Activated naive CD8-positive, alpha-beta T cell treated with anti-CD3 and anti-CD28 coated beads, Interleukin-2, amount 50 U/mL, for 24 hours (primary cell): Measurements from ENCODE around the gene TCHP.
"Not testable (repeated sequence)": the region's sequence is repeated elsewhere in the genome, so short reads cannot be mapped to it uniquely, and the experiment has no call there.

Source experiments
- ATAC-seq: fragments of 150-1000 bp; cut with Tn5 transposase; one replicate; pipeline ENCODE4 v1.10.0; 2021
- DNase-seq: peaks from one replicate; pipeline ENCODE4 v3.0.0; 2021
- H3K27ac Mint-ChIP-seq: one replicate; pipeline ENCODE4 v1.8.0; 2021; ENCODE audit warnings: mild to moderate bottlenecking, mixed read lengths
- H3K27me3 Mint-ChIP-seq: one replicate; pipeline ENCODE4 v1.8.0; 2021; ENCODE audit warnings: mixed read lengths
- H3K36me3 Mint-ChIP-seq: one replicate; pipeline ENCODE4 v1.8.0; 2021; ENCODE audit warnings: low read depth, mixed read lengths
- H3K4me1 Mint-ChIP-seq: one replicate; pipeline ENCODE4 v1.8.0; 2021; ENCODE audit warnings: mixed read lengths
- H3K4me3 Mint-ChIP-seq: one replicate; pipeline ENCODE4 v1.8.0; 2021; ENCODE audit warnings: mild to moderate bottlenecking, moderate library complexity, mixed read lengths
- H3K9me3 Mint-ChIP-seq: one replicate; pipeline ENCODE4 v1.8.0; 2021; ENCODE audit warnings: mixed read lengths

Gene TCHP, protein sequence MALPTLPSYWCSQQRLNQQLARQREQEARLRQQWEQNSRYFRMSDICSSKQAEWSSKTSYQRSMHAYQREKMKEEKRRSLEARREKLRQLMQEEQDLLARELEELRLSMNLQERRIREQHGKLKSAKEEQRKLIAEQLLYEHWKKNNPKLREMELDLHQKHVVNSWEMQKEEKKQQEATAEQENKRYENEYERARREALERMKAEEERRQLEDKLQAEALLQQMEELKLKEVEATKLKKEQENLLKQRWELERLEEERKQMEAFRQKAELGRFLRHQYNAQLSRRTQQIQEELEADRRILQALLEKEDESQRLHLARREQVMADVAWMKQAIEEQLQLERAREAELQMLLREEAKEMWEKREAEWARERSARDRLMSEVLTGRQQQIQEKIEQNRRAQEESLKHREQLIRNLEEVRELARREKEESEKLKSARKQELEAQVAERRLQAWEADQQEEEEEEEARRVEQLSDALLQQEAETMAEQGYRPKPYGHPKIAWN

DNA sequence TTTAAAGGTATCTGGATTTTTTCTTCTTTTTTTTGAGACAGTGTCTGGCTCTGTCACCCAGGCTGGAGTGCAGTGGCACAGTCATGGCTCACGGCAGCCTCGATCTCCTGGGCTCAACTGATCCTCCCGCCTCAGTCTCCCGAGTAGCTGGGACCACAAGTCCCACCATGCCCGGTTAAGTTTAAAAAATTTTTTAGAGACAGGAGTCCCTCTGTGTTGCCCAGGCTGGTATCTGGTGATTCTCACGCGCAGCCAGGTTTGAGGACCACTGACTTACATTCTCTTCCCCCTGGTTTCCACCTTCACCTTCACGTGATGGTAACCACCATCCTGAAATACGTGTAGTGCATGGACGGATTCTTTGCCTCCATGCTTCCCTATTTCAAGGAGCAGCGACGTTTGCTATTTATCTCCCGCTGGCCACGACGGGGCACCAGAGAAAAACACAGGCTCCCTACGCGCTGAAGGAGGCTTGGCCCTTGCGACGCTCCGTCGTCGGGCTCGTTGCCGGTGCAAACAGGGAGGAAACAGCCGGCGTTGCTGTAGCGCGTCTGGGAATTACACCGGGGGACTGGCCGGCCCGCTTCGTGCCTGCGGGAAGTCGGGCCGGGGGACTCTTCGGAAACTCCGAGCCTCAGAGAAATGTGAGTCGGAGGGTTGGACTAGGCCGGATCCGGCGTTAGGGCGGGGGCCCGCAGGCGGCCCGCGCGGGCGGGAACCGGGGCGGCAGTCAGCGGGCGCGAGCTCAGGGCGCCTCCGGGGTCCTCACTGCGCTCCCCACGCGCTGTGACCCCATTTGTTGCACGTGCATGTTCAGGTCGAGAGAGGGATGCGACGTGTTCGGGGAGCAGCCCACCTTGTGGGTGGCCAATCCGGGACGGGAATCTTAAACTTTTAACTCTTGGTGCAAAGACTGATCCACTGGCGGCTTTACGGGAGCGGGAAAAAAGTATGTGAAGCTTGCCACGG is at the start of gene TCHP:
TSS of gene TCHP (plus strand) at position 492 of the 969 bp plus-strand sequence. CDS start 2,753 bp downstream, outside the sequence.
- H3K9me3 Mint-ChIP-seq = no peaks in the 10 kb centered on the region
- no peaks in the 10 kb centered on the region for H3K27me3 Mint-ChIP-seq
- peaks cover 24% of the 10 kb centered on the region for H3K36me3 Mint-ChIP-seq
- ATAC-seq = peak; percentile 87
- H3K4me1 Mint-ChIP-seq = peaks cover 23% of the 10 kb centered on the region
- peak within 1 kb of the TSS; percentile 99 for H3K27ac Mint-ChIP-seq
- peak; percentile 71 for DNase-seq
- peak within 1 kb of the TSS; percentile 98 for H3K4me3 Mint-ChIP-seq

DNA sequence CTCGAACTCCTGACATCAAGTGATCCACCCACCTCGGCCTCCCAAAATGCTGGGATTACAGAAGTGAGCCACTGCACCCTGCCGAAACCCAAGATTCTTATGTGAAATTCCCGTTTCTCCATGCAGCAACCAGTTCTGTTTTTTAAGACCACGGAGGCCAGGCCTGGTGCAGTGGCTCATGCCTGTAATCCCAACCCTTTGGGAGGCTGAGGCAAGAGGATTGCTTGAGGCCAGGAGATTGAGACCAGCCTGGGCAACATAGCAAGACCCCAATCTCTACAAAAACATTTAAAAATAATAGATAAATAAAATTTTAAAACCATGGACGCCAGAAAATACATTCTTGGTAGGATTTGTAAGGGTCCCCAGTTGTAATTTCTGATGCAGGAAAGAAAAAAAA is 49.6 kb upstream of the TCHP start:
- H3K27me3 Mint-ChIP-seq, ATAC-seq, H3K27ac Mint-ChIP-seq, H3K4me3 Mint-ChIP-seq, H3K4me1 Mint-ChIP-seq, DNase-seq, H3K36me3 Mint-ChIP-seq, H3K9me3 Mint-ChIP-seq: not testable (repeated sequence)

DNA sequence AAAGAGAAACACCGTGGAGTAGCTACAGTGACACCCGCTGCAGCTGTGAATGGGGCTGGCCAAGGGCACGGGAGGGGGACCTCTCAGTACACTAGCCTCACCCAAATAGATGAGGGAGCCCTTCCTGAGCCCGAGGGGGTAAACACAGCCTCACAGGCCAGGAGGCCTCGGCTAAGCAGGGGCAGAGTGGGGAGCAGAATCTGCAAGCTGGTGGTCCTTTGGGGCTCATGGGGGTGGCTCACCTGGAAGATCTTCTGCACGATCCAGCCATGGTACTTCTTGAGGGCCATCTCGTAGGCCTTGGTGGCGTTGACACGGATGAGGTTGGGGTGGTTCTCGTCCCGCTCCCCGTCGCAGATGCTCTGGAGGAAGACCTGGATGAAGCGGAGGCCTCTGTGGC is 44.7 kb upstream of the TCHP start:
- H3K36me3 Mint-ChIP-seq = peaks cover 6% of the 10 kb centered on the region
- no peak overlapping the region for H3K4me3 Mint-ChIP-seq
- no peak overlapping the region for H3K27ac Mint-ChIP-seq
- no peak for ATAC-seq
- no peaks in the 10 kb centered on the region for H3K4me1 Mint-ChIP-seq
- H3K9me3 Mint-ChIP-seq = no peaks in the 10 kb centered on the region
- DNase-seq = no peak
- H3K27me3 Mint-ChIP-seq = no peaks in the 10 kb centered on the region

DNA sequence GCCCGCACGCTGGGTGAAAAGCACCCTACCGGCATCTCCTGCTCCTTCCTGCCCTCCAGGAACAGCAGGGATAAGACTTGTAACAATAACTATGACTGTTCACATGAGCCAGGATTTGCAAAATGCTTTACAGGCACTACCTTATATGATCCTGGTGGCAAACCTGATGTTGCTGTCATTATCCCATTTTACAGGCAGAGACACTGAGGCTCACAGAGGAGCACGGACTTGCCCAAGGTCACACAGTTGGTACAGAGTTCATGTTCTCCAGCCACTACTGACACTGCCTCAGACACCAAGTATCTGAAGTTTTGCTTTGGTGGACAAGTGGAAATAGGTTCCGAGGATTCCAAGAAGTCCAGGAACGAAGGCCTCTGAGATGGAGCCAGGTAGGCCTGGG is 42.4 kb upstream of the TCHP start:
- no peaks in the 10 kb centered on the region for H3K9me3 Mint-ChIP-seq
- ATAC-seq = no peak
- no peaks in the 10 kb centered on the region for H3K36me3 Mint-ChIP-seq
- H3K27ac Mint-ChIP-seq = no peak overlapping the region
- no peak overlapping the region for H3K4me3 Mint-ChIP-seq
- DNase-seq = no peak
- no peaks in the 10 kb centered on the region for H3K4me1 Mint-ChIP-seq
- no peaks in the 10 kb centered on the region for H3K27me3 Mint-ChIP-seq

DNA sequence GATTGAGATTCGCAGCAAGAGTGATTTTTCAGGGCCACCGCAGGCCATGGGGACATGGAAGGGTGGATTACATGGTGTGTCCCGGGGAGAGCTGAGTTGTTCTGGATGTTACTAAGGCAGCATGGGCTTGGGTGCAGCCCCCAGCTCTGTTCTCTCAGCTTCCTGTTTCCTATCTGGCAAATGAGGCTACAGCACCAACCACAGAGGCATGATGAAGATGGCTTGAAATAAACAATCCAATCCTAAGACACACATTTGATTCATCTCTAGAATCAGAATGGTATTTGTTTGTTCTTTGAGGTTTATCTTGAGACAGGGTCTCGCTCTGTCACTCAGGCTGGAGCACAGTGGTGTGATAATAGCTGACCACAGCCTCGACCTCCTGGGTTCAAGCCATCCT is 41.3 kb upstream of the TCHP start:
- H3K36me3 Mint-ChIP-seq = no peaks in the 10 kb centered on the region
- no peak for ATAC-seq
- no peak overlapping the region for H3K4me3 Mint-ChIP-seq
- H3K9me3 Mint-ChIP-seq = no peaks in the 10 kb centered on the region
- no peak overlapping the region for H3K27ac Mint-ChIP-seq
- DNase-seq = no peak
- H3K27me3 Mint-ChIP-seq = no peaks in the 10 kb centered on the region
- no peaks in the 10 kb centered on the region for H3K4me1 Mint-ChIP-seq

DNA sequence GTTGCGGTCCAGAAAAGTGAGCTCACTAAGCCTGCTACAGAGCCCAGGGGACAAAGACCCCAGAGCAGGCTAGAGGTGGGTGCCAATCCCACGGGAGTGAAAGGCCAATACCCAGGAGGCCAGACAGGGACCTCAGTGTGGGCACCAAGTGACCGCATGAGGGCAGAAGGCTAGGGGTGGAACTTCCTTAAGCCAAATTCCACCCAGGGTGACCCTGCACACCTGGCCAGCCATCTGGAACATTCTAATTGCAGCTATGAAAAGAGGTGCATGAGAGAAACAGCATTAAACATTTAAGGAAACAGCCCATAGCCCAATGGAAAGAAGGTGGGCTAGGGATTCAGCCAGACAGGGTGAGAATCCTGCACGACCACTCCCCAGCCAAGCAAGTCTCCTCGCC is 39.1 kb upstream of the TCHP start:
- H3K27ac Mint-ChIP-seq = no peak overlapping the region
- H3K27me3 Mint-ChIP-seq = no peaks in the 10 kb centered on the region
- ATAC-seq (no peak), DNase-seq (no peak)
- H3K4me3 Mint-ChIP-seq = no peak overlapping the region
- no peaks in the 10 kb centered on the region for H3K36me3 Mint-ChIP-seq
- H3K9me3 Mint-ChIP-seq = no peaks in the 10 kb centered on the region
- peaks cover 10% of the 10 kb centered on the region for H3K4me1 Mint-ChIP-seq

DNA sequence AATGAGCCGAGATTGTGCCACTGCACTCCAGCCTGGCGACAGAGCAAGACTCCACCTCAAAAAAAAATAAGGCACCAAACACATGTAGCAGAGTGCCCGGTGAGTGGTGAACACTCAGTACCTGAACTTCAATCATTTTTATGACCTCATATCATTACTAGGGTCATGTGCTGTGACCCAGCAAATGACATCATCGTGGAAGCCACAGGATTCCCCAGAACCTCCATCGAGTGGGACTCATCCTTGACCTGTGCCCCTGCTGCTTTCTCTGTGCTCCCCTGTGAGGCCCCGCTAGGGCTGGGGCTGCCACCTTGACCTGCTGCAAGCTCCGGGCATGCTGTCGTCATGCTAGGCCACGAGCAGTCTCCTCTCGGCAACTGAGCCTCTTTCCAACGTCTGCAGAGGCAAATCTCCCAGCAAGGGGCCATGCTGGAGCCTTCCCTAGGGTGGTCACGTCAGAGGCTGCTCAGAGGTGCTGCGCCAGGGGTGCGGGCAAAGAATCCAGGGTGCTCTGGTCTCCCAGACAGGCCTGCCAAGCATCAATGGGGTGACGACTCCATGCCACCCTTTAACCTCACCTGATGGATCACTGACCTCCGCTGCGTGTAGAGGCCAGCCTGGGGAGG is 38.3 kb upstream of the TCHP start:
- no peaks in the 10 kb centered on the region for H3K36me3 Mint-ChIP-seq
- no peak overlapping the region for H3K27ac Mint-ChIP-seq
- H3K27me3 Mint-ChIP-seq = no peaks in the 10 kb centered on the region
- no peak overlapping the region for H3K4me3 Mint-ChIP-seq
- peak; percentile 27 for ATAC-seq
- H3K4me1 Mint-ChIP-seq = peaks cover 10% of the 10 kb centered on the region
- no peaks in the 10 kb centered on the region for H3K9me3 Mint-ChIP-seq
- DNase-seq = no peak

DNA sequence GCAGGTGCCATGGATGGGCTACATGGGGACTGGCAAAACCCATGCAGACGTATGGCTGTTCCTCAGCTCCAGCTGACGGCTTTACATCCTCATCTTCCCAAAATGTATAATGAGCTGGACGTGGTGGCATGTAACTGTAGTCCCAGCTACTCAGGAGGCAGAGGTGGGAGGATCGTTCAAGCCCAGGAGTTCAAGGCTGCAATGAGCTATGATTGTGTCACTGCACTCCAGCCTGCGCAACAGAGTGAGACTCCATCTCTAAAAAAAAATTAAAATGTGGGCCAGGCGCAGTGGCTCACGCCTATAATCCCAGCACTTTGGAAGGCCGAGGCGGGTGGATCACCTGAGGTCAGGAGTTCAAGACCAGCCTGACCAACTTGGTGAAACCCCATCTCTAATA is 37.6 kb upstream of the TCHP start:
- ATAC-seq, H3K4me3 Mint-ChIP-seq, H3K9me3 Mint-ChIP-seq: not testable (repeated sequence)

DNA sequence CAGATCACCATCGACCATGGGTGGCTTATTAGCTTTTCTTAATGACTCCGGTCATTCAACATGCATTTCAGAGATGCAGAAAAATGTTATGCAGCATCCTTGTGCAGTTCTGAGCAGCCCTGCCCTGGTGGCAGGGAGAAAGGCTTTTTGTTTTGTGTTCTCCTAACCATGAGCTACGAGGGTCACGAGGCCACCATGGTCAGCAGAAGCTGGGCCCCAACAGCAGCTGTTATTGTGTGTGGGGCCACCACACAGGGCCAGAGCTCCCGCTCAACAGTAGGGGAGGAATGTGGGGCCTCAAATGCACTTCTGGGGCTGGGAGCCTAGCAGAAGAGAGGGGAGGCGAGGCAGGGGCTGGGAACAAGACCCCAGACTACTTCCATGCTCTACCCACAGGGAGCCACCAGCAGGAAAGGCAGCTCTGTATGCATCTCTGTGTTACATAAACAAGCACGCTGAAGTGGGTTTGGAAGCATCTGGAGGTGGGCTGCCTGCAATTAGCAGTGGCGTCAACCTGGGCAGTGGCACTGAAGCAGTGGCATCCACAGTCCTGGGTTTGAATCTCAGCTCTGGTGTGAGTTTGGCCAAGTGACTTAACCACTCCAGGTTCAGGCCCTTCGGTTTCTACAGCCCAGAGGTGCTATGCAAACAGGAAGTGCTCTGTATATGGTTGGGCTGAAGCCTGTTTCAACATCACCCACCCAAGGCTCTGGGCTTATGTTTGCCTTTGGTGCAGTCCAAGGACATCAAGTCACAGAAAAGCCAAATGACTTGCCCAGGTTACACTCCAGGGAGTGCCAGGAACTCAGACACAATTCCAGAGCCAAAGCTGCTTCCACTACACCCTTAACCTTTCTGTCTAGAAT is 36.0 kb upstream of the TCHP start:
- H3K36me3 Mint-ChIP-seq = peaks cover 5% of the 10 kb centered on the region
- no peaks in the 10 kb centered on the region for H3K27me3 Mint-ChIP-seq
- ATAC-seq (no peak), DNase-seq (no peak)
- H3K27ac Mint-ChIP-seq = no peak overlapping the region
- peaks cover 14% of the 10 kb centered on the region for H3K4me1 Mint-ChIP-seq
- no peaks in the 10 kb centered on the region for H3K9me3 Mint-ChIP-seq
- H3K4me3 Mint-ChIP-seq = no peak overlapping the region

More for the DNA sequence above, 37.6 kb upstream of the TCHP start:
- not testable (repeated sequence) for H3K36me3 Mint-ChIP-seq, H3K4me1 Mint-ChIP-seq, H3K27ac Mint-ChIP-seq, H3K27me3 Mint-ChIP-seq, DNase-seq

DNA sequence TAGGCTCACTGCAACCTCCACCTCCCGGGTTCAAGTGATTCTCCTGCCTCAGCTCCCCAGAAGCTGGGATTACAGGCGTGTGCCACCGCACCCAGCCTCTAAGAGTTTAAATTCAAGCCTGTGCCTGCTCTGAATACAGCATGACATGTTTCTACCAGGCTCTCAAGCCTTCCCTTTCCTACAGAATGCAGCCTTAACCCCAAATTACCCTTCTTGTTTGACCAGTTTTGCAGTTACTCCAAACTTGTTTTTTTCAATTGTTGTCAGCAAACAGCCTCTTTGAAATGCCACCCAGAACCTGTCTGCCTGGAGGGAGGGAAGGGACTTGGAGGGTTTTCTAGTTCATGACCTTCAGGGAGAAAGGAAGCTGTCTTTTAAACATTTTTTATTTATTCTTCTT is 35.2 kb upstream of the TCHP start:
- Mint-ChIP-seq H3K27ac (no peak overlapping the region), H3K9me3 (no peaks in the 10 kb centered on the region), H3K36me3 (peaks cover 5% of the 10 kb centered on the region), H3K4me3 (no peak overlapping the region), H3K27me3 (no peaks in the 10 kb centered on the region), H3K4me1 (peaks cover 14% of the 10 kb centered on the region)
- ATAC-seq = no peak
- DNase-seq = no peak

DNA sequence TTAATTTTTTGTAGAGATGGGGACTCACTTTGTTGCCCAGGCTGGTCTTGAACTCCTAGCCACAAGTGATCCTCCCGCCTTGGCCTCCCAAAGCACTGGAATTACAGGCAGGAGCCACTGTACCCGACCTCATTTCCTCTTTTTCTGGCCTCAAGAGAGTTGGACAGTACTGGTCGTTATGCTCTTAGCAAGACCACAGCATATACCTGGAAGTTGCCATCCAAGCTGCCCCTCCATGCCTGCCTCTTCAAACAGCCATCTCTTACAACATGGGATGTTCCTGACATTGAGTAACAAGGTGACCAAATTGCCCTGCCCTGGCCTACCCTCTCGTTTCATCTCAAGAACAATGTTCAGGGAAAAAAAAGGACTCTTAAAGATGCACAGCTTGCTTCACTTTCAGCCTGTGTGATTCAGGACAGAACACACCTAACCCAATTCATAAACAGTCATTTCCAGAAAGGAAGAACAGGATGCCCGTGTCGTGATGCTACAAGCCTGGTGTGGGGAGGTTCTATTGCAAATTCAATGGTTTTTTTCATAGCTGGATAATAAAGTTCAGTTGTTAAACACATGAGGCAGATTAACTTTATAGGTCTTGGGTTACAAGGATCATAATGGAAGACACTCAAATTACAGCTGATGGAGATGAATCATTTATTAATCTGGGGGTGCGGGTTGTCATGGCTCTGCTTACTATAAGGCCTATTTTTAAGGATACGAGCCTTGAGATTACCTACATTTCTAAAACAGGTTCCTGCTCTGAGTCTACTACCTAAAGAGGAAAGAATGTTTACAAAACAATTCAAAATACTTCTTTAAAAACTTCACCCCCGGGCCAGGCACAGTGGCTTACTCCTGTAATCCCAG is 31.7 kb upstream of the TCHP start:
- H3K27ac Mint-ChIP-seq = no peak overlapping the region
- no peaks in the 10 kb centered on the region for H3K27me3 Mint-ChIP-seq
- H3K9me3 Mint-ChIP-seq = no peaks in the 10 kb centered on the region
- no peak overlapping the region for H3K4me3 Mint-ChIP-seq
- DNase-seq (no peak), ATAC-seq (no peak)
- peaks cover 7% of the 10 kb centered on the region for H3K36me3 Mint-ChIP-seq
- peaks cover 24% of the 10 kb centered on the region for H3K4me1 Mint-ChIP-seq

DNA sequence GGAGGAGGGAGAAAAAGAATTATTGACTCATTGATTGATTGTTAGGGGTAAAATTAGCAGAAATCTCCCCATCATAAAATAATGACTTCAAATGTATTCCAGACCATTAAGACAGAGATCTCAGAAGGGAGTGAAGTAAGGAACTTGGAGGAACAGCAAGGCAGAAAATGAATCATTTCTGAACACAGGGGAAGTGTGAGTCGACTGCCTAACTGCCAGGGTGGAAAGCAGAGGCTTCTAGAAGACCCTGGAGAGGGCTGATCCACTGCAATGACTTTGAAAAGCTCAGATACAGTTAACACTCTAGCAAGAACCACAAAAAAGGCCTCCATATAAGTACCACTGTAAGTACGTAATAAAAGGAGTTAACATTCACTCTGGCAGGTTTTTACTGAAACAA is 29.4 kb upstream of the TCHP start:
- Mint-ChIP-seq H3K4me1 (peaks cover 21% of the 10 kb centered on the region), H3K4me3 (no peak overlapping the region), H3K27ac (no peak overlapping the region), H3K27me3 (no peaks in the 10 kb centered on the region), H3K9me3 (no peaks in the 10 kb centered on the region), H3K36me3 (peaks cover 7% of the 10 kb centered on the region)
- no peak for DNase-seq
- ATAC-seq = peak; percentile 57

DNA sequence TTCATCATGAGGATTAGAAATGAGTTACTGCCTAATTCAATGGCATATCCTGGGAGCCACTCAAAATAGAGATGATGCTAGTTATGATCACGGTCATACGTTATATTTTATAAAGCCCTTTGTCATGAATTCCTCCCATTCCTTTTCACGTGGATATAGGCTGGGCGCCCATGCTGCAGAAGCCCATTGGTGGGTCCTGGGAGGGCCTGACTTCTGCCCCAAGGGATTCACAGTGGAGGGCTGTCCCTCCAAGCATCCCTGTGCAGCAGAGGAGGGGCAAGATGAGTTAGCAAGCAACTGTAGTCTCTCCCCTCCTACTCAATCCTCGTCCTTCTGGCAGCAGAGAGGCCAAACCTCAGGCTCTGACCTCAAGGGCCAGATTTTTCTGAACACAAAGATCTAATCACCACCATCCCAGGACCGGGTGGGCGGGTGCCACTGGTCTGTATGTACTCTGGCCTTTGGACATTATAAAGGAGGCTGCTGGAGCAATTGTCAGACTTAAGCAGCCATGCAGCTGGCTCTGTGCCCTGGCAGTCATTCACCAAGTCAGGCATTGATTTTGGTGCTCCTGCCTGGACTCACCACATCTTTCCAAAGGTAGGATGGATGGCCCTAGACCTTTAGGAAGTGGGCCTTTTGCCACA is 28.3 kb upstream of the TCHP start:
- Mint-ChIP-seq H3K4me1 (peaks cover 23% of the 10 kb centered on the region), H3K9me3 (no peaks in the 10 kb centered on the region), H3K4me3 (no peak overlapping the region), H3K27me3 (no peaks in the 10 kb centered on the region), H3K27ac (no peak overlapping the region), H3K36me3 (peaks cover 7% of the 10 kb centered on the region)
- ATAC-seq = no peak
- DNase-seq = no peak
